ENCODE data around the gene GPR55.

GPR55 gene

DNA sequence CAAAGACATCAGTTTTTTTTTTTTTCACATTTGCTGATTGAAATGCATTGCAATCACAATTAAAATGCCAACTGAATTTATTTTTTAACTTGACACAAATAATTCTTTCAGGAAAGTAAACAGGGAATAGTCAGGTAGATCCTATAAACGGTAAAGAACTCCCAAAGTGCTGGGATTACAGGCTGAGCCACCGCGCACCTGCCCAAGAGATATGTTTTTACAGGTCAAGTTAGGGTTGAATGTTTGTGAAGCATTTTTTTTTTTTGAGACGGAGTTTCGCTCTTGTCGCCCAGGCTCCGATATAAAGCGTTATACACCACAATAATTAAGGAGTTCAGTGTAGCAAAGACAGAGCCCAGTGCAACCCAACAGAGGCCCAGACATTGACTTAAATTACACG is 45.2 kb downstream of the GPR55 start:
- no peak overlapping the region for H3K27ac Mint-ChIP-seq

GRCh38 chr2:230879271-230879882 is 45.7 kb downstream of the GPR55 start:
- Mint-ChIP-seq H3K4me1 (peaks cover 60% of the 10 kb centered on the region), H3K27me3 (no peaks in the 10 kb centered on the region), H3K36me3 (peaks cover 5% of the 10 kb centered on the region), H3K9me3 (no peaks in the 10 kb centered on the region), H3K27ac (peak overlapping the region; percentile 87), H3K4me3 (no peak overlapping the region)
- no peak for ATAC-seq

More for the DNA sequence above, 45.2 kb downstream of the GPR55 start:
- Mint-ChIP-seq H3K4me1 (peaks cover 55% of the 10 kb centered on the region), H3K9me3 (no peaks in the 10 kb centered on the region), H3K4me3 (no peak overlapping the region), H3K27me3 (no peaks in the 10 kb centered on the region), H3K36me3 (peaks cover 5% of the 10 kb centered on the region)
- no peak for ATAC-seq

DNA sequence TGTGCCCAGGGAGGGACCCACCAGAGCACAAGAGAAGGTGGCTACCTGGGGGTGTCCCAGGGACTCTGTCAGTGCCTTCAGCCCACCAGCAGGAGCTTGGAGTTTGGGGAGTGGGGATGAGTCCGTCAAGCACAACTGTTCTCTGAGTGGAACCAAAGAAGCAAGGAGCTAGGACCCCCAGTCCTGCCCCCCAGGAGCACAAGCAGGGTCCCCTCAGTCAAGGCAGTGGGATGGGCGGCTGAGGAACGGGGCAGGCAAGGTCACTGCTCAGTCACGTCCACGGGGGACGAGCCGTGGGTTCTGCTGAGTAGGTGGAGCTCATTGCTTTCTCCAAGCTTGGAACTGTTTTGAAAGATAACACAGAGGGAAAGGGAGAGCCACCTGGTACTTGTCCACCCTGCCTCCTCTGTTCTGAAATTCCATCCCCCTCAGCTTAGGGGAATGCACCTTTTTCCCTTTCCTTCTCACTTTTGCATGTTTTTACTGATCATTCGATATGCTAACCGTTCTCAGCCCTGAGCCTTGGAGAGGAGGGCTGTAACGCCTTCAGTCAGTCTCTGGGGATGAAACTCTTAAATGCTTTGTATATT is 46.3 kb downstream of the GPR55 start:
- Mint-ChIP-seq H3K27me3 (no peaks in the 10 kb centered on the region), H3K36me3 (peaks cover 5% of the 10 kb centered on the region), H3K4me1 (peaks cover 62% of the 10 kb centered on the region), H3K4me3 (no peak overlapping the region), H3K9me3 (no peaks in the 10 kb centered on the region), H3K27ac (peak overlapping the region; percentile 87)
- no peak for ATAC-seq

GRCh38 chr2:230877759-230878598 is 47.1 kb downstream of the GPR55 start:
- Mint-ChIP-seq H3K27me3 (no peaks in the 10 kb centered on the region), H3K9me3 (no peaks in the 10 kb centered on the region), H3K4me1 (peaks cover 63% of the 10 kb centered on the region), H3K4me3 (peak overlapping the region; percentile 27), H3K36me3 (peaks cover 5% of the 10 kb centered on the region), H3K27ac (peak overlapping the region; percentile 87)
- ATAC-seq, result peak; percentile 60

DNA sequence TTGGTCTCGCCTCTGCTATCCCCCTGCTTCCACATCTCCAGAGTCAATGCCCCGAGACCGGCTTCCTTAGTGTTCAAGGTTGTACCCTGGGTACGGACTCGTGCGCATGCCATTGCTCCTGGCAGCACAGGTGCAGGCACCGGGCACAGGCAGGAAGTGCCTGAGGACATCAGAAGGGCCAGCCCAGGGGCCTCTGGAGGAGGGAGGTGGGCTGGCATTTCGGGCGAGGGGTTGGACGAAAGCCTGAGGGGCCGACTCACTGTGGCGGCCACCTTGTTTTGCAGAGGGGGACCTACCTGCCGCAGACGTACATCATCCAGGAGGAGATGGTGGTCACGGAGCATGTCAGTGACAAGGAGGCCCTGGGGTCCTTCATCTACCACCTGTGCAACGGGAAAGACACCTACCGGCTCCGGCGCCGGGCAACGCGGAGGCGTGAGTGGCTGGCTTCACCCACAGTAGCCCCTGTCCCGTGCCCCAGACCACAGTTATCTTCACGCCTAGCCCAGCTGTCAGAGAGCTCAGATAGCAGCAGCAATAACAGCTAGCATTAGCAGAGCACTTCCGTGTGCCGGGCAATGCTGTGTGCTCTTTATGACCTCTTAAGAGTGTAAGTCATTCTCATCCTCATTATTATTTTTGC is 47.8 kb downstream of the GPR55 start:
- H3K27me3 Mint-ChIP-seq, result no peaks in the 10 kb centered on the region
- peak overlapping the region; percentile 87 for H3K27ac Mint-ChIP-seq
- no peaks in the 10 kb centered on the region for H3K9me3 Mint-ChIP-seq
- H3K4me3 Mint-ChIP-seq, result peak overlapping the region; percentile 27
- peaks cover 71% of the 10 kb centered on the region for H3K4me1 Mint-ChIP-seq
- peaks cover 5% of the 10 kb centered on the region for H3K36me3 Mint-ChIP-seq
- no peak for ATAC-seq

DNA sequence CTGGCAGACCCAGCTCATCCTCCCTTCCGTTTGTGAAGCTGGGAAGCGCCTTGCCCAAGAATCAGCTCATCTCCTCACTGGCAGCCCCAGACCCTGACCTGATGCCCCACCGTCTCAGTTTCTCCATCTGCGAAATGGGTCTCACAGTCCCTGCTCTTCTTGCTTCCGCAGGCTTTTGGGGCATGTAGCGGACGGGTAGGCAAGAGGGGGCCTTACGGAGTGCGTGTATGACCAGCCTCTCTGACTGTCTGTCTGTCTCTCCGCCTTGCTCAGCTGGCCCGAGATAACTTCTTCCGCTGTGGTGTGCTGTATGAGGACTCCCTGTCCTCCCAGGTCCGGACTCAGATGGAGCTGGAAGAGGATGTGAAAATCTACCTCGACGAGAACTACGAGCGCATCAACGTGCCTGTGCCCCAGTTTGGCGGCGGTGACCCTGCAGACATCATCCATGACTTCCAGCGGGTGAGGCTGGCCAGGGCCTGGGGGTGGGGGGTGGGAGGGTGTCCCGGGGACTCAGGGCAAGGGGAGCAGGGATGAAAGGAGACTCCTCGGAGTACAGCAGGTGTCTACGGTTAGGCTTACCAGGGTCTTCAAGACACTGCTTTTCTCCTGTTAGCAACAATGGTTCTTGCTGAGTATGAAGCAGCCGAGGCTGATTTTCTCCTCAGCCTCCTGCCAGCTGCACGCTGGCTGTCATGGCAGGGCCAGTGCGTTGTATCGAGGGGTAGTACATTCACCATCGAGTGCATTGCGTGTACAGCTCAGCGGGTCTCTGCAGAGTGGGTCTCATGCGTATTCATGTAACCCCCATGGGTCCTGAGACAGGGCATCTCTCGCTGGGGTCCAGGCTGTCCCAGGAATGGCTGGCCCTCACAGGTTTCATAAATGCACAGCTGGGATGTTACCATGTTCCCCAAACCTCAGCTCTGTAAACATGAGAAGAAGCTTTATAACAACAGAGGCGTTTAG is 49.4 kb downstream of the GPR55 start:
- Mint-ChIP-seq H3K36me3 (peaks cover 5% of the 10 kb centered on the region), H3K27ac (peak overlapping the region; percentile 94), H3K4me1 (peaks cover 78% of the 10 kb centered on the region), H3K9me3 (no peaks in the 10 kb centered on the region), H3K4me3 (no peak overlapping the region), H3K27me3 (no peaks in the 10 kb centered on the region)
- no peak for ATAC-seq

GRCh38 chr2:230874876-230875275 is 50.2 kb downstream of the GPR55 start:
- peak overlapping the region; percentile 94 for H3K27ac Mint-ChIP-seq
- H3K27me3 Mint-ChIP-seq, result no peaks in the 10 kb centered on the region
- H3K4me1 Mint-ChIP-seq, result peaks cover 86% of the 10 kb centered on the region
- H3K36me3 Mint-ChIP-seq, result peaks cover 5% of the 10 kb centered on the region
- ATAC-seq, result no peak
- H3K9me3 Mint-ChIP-seq, result no peaks in the 10 kb centered on the region
- H3K4me3 Mint-ChIP-seq, result peak overlapping the region; percentile 75

DNA sequence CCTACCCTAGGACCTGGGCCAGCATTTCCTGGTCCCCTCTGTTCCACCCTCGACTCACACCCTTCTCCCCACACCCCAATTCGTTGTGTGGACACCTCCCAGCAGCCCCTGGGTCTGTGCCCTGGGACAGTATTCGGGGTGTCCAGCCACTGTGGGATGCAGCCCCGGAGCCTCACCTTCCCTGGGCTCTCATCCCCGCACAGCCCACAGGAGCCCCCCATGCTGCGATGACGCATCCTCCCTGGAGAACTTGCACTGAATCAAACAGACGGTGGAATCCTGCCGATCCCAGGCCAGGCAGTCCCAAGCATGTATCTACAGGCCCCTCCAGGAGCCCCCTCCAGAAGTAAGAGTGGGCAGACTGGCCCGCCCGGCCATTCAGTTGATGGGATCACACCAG is 50.6 kb downstream of the GPR55 start:
- H3K27me3 Mint-ChIP-seq, result no peaks in the 10 kb centered on the region
- H3K4me1 Mint-ChIP-seq, result peaks cover 90% of the 10 kb centered on the region
- H3K4me3 Mint-ChIP-seq, result peak overlapping the region; percentile 75
- H3K27ac Mint-ChIP-seq, result peak overlapping the region; percentile 94
- H3K9me3 Mint-ChIP-seq, result no peaks in the 10 kb centered on the region
- ATAC-seq, result no peak
- peaks cover 5% of the 10 kb centered on the region for H3K36me3 Mint-ChIP-seq

DNA sequence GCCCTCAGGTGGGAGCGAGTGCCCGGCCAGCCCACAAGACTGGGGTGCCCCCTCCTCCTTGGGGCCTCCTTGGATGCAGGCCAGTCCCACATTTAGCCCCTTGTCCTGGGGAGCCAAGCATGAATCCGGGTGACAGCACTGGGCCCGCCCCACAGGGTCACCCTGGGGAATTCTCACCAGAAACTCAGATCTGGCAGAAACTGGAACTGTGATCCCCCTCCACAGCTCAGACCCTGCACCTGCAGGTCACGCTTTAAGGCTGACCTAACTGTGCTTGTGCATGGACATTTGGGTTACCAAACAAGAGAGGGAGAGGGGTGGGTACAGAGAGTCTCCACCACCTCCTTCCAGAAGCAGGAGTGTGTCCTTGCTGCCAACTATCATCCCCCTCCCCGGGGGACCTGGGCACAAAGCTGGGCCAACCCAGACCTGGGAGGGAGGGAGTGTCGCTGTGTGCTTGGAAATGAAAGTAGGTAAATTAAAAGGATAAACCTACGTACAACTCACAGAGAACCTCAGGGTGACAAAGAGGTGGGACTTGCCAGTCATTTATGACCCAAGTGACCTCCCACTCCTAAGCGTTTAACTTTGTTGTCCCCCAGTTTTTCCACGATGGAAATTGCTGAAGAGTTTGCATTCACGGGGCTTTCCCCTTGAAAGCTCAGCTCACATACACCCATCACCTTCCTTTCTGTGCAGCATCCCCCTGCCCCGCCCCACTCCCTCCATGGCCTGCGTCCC is 51.2 kb downstream of the GPR55 start:
- peak; percentile 89 for ATAC-seq
- H3K4me3 Mint-ChIP-seq, result peak overlapping the region; percentile 75

DNA sequence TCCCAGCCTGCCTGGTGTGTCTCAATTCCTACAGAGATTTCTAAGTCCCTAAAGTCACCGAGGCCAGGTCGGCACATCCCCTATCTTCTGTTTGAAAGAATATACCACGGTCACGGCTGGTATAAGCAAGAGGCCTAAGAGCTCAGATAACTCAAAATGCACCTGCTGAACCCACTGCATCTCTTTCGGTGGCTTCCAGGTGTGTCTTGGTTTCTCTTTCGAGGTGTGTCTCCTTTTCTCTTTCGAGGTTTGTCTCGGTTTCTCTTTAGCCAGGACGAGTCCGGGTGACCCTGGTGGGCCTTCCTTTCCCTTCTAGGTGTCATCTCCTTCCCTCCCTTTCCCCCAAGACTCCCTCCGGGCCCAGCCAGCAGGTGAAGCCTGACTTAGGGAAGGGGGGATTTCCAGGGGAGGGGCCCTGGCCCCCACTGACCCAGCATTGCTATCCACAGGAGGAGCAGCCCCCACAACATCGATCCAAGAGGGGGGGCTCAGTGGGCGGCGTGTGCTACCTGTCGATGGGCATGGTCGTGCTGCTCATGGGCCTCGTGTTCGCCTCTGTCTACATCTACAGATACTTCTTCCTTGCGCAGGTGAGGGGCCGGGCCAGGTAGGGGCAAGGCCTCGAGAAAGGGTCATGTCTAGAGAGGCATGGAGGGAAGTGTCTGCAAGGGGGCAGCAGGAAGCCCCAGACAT is 51.9 kb downstream of the GPR55 start:
- Mint-ChIP-seq H3K36me3 (peaks cover 5% of the 10 kb centered on the region), H3K27ac (peak overlapping the region; percentile 94), H3K4me1 (peaks cover 83% of the 10 kb centered on the region), H3K4me3 (peak overlapping the region; percentile 75), H3K27me3 (no peaks in the 10 kb centered on the region), H3K9me3 (no peaks in the 10 kb centered on the region)
- ATAC-seq, result peak; percentile 75

More for the DNA sequence above, 51.2 kb downstream of the GPR55 start:
- Mint-ChIP-seq H3K27ac (peak overlapping the region; percentile 94), H3K27me3 (no peaks in the 10 kb centered on the region), H3K4me1 (peaks cover 90% of the 10 kb centered on the region), H3K9me3 (no peaks in the 10 kb centered on the region), H3K36me3 (peaks cover 5% of the 10 kb centered on the region)

DNA sequence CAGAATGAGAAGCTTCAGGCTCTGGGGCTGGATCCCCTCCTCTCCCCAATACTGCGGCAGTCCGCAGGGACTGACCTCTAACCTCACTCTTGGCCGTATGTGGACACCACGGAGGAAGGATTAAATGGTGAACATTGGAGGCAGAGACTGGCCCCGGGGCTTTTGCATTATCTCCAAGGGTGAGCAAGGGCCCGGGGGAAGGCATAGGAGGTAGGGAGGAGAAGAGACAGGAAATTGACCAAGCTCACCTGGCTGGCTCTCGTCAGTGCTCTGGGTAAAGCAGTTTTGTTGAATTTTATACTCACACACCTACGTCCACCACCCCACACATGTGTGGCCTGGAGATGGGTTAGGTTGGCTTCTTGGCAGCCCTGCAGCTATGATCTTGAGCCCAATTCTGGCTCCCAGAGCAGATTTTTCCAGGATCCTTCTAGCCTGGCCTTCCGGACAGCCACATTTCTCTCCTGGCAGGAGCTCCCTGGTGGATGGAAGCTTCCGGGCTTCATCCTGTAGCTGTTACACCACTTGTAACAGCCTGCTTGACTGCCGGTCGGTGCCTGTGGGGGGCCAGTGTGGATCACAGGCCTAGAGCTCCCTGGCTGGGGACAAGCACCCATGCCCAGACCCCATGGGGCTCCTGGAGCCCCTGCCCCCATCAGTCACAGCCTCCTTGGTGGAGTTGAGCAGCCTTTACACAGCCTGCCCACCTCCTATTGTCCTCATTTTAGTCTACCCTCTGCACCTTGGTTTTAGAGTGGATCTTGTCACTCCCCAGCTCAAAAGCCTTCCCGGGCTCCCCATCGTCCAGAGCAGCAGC is 52.7 kb downstream of the GPR55 start:
- ATAC-seq, result no peak
- Mint-ChIP-seq H3K27me3 (no peaks in the 10 kb centered on the region), H3K4me3 (peak overlapping the region; percentile 40), H3K27ac (peak overlapping the region; percentile 94), H3K36me3 (peaks cover 5% of the 10 kb centered on the region), H3K9me3 (no peaks in the 10 kb centered on the region), H3K4me1 (peaks cover 80% of the 10 kb centered on the region)

- H3K27ac Mint-ChIP-seq, result peak overlapping the region; percentile 94
- H3K4me3 Mint-ChIP-seq, result no peak overlapping the region
- H3K27me3 Mint-ChIP-seq, result no peaks in the 10 kb centered on the region
- H3K9me3 Mint-ChIP-seq, result no peaks in the 10 kb centered on the region
- peaks cover 80% of the 10 kb centered on the region for H3K4me1 Mint-ChIP-seq
- H3K36me3 Mint-ChIP-seq, result peaks cover under 1% of the 10 kb centered on the region
- no peak for ATAC-seq
Observed at GRCh38 chr2:230871361-230872150, 53.5 kb downstream of the GPR55 start.
